GM03348 (cell line): ENCODE data around the gene CRAMP1.
A peak's percentile ranks its signal among the peaks of the same experiment; 100 is the strongest.

Experiments
- DNase-seq: peaks from one replicate; pipeline ENCODE4 v3.0.0; 2012; ENCODE audit warnings: low spot score

The CRAMP1 gene

DNA sequence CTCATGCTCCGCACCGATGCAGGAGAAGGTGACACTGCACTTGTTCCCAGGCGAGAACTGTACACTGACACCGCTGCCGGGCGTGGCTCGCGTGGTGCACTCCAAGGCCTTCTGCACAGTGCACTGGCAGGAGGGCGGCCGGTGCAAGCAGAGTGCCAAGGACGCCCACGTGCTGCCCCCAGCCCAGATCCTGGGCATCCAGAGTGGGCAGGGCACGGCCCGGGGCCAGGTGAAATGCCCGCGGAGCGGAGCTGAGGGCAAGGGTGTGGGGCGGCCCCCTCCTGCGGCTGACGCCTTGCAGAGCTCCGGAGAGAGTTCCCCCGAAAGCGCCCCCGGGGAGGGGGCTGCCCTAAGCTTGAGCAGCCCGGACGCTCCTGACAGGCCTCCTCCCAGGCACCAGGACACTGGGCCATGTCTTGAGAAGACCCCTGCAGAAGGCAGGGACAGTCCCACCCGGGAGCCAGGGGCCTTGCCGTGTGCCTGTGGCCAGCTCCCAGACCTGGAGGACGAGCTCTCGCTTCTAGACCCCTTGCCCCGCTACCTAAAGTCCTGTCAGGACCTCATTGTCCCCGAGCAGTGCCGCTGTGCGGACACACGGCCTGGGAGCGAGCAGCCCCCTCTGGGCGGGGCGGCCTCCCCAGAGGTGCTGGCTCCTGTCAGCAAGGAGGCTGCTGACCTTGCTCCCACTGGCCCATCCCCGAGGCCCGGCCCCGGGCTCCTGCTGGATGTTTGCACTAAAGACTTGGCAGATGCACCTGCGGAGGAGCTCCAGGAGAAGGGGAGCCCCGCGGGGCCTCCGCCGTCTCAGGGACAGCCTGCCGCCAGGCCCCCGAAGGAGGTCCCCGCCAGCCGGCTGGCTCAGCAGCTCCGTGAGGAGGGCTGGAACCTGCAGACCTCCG is 44.0 kb downstream of the CRAMP1 start:
- DNase-seq, result no peak

DNA sequence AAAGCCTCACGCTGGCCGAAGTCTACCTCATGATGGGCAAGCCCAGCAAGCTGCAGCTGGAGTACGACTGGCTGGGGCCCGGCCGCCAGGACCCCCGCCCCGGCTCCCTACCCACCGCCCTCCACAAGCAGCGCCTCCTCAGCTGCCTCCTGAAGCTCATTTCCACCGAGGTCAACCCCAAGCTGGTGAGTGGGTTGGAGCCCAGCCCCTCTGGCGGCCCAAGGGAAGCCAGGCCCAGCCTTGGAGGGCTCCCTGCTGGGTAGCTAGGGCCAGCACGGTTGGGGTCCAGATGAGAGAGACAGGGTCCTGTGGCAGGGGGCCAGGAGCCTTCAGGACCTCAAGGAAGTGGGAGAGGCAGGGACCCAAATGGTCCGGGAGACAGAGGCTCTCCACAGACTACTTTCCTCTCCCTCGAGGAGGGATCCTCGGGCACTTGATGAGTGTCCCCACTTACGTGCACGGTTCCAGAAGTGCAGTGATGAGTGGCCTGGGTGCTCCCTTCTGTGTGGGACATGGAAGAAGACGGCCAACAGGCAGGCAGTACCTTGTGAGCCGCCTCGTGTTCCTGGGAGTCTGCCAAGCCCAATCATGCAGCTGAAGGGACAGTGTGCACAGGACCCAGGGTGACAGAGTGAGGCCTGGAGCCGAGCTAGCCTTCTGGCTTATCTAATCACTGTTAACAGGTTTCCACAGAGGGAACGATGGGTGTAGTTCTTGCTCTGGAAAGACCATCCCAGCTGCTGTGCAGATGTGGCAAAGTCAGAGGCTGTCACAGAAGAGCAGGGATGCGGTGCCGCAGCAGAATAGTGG is 44.9 kb downstream of the CRAMP1 start:
- DNase-seq, result no peak

DNA sequence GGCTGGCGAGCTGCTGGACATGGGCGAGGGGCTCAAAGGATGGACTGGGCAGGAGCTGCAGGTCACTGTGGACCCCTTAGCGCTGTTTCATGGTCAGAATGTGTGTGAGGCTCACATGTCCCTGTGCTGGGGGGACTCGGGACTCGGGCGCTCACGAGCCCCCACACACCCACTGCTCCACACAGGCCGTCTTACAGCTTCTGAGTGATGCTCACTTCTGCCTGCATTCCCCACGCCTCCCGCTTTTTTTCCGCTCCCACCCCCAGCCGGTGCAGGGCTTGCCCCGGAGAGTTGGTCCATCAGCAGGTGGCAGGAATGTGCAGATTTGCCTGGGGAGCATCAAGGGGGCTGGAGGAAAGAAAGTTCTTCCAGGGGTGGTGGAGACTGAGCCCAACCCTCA is 45.7 kb downstream of the CRAMP1 start:
- DNase-seq, result no peak

DNA sequence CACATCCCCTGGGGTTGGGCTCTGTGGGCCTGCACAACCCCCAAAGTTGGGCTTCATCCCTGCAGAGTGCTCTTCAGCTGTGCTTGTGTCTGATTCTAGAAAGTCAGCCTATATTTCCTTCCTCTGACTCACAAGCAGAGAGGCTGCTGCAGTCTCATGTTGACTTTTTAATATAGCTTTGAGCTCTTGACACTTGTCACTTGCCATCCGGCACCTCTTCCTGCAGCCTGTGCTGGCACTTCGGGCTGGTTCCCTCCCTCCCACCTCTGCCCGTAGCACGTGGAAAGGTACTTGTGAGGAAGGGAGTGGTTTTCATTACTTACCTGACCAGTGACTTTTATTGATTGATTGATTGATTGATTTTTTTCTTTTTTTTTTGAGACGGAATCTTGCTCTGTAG is 46.9 kb downstream of the CRAMP1 start:
- no peak for DNase-seq

DNA sequence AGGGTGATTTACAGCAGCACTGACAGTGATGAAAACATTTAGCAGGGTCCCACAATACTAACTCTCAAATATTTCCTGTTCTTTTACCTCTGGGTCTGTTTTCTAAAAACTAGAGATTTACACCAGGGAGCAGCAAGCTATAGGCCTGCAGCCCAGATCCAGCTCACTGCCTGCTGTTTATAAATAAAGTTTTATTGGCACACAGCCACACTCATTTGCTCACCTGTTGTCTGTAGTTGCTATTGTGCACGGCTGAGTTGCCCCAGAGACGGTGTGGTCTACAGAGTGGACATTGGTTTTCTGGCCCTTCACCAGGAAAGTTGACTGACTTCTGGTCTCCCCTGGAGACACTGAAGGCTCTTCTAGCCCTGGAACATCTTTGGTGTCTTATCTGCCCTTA is 49.7 kb downstream of the CRAMP1 start:
- DNase-seq, result no peak

DNA sequence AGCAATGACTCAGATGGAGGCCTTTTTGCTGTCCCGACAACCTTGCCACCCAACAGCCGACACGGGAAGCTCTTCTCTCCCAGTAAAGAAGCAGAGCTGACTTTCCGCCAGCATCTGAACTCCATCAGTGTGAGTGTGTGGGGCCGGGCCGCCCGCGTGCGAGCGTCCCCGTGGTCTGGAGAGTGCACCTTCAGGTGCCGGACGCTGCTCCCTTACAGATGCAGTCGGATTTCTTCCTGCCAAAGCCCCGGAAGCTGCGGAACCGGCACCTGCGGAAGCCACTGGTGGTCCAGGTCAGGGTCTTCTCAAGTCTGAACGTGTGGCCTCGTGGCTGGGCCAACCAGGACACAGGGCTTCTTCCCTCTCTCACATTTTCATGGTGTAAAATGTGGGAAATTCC is 50.4 kb downstream of the CRAMP1 start:
- DNase-seq, result no peak

DNA sequence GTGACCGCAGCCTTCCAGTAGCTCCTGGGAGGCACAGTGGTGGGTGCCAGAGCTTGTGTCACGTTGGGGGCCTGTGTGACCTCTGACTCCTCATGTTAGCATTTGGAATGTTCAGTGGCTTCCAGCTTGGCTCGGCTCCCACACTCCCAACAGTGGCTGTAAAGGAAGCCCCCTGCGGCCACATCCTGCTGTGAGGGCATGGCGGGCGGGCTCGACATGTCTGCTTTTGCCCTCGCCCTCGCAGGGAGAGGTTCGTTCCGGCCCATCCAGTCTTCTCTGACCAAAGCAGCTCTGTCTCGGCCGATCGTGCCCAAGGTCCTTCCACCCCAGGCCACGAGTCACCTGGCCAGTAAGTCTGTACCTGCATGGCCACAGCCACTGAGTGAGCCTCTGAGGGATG is 53.7 kb downstream of the CRAMP1 start:
- no peak for DNase-seq

DNA sequence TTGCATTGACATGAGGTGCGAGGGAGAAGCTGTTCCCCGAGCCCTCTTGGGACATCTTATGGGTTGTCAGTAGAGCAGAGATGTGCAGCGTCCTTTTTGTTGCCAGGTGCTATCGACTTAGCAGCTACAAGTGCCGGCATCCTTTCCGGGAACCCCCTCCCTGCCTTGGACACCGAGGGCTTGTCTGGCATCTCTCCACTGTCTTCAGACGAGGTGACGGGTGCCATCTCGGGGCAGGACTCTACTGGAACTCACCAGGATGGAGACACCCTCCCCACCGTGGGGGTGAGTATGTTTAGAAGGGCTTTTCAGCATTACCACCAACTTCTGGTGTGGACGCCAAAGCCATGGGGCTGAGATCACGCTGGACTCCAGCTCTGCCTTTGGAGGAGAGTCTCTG is 54.2 kb downstream of the CRAMP1 start:
- DNase-seq, result no peak

DNA sequence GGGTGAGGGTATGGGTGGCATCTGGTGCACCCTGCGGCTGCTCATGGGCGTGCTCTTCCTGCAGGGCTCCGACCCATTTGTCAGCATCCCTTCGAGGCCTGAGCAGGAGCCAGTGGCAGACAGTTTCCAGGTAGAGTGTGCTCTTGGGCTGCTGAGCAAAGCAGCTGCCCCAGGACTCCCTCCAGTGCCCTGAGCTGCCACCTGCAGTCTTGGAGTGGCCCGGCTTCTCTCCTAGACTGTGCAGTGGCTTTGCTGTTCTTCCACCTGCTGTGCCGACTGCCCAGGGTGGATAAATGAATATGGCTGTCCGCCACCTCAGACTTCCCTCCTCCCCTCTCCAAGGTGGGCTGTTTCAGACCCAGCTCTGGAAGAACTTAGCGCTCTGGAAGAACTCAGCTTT is 55.1 kb downstream of the CRAMP1 start:
- no peak for DNase-seq

DNA sequence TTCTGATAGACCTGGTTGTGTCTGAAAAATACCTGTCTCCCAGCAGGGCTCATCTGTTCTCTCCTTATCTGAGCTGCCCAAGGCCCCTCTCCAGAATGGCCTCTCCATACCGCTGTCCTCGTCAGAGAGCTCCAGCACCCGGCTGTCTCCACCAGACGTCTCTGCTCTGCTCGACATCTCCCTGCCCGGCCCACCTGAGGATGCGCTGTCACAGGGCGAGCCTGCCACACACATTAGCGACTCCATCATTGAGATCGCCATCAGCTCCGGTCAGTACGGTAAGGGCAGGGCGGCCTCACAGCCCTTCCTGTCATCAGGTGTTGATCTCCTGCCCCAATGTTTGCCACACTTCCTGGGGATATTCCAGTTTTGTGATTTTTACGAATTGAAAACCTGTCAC is 55.8 kb downstream of the CRAMP1 start:
- DNase-seq, result no peak

DNA sequence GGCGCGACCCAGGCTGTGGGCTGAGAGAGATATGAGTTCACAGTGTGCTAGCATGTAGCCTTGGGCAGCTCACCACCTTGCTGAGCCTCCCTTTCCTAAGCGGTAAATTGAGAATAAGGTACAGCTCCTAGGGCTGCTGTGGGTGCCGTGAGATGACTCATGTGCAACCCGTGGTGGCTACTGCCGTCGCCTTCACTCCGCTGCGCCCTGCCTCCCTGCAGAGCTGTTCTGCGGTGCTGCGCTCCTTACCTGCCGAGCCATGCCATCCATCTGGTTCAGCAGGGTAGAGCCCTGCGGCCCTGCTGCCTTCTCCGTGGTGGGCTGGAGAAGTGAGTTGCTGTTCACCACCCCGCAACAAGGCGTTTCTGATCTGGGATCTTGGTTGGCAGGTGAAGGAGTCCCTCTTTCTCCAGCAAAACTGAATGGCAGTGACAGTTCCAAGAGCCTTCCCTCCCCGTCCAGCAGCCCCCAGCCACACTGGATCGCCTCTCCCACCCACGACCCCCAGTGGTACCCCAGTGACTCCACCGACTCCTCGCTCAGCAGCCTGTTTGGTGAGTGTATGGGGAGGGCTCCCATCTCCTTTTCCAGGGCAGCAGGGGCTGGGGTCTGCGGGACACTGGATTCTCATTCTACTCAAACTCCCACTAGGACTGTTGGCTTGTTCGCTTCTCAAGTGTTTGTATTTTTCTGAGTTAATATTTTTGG is 56.6 kb downstream of the CRAMP1 start:
- no peak for DNase-seq

DNA sequence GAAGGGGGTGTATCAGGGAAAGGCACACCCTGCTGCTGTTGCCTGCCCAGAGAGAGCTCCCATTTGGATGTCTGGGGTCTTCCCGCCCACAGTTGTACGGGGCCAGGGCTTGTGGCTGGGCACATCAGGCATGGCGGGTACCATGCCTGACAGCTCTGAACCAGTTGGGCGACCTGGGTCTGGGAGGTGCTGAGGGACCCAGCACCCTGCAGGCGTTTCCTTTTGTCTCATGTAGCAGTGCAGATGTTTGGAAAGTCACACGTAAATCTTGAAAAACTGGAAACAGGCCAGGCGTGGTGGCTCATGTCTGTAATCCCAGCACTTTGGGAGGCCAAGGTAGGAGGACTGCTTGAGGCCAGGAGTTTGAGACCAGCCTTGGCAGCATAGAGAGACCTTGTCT is 57.5 kb downstream of the CRAMP1 start:
- no peak for DNase-seq

DNA sequence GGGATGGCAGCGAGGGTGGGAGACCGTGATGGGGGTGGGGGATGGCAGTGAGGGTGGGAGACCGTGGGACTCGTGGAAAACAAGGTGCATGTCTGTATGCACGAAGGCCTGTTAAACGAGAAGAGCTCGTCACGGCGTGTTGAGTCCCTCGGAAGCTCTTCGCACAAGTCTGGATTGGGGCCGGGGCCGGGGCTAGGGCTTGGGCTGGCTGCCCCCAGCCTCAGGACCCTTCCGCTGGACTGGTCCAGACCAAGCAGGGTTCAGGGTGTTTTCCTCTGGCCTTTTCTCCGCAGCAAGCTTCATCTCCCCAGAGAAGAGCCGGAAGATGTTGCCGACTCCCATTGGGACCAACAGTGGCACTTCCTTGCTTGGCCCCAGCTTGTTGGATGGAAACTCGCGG is 58.2 kb downstream of the CRAMP1 start:
- no peak for DNase-seq

DNA sequence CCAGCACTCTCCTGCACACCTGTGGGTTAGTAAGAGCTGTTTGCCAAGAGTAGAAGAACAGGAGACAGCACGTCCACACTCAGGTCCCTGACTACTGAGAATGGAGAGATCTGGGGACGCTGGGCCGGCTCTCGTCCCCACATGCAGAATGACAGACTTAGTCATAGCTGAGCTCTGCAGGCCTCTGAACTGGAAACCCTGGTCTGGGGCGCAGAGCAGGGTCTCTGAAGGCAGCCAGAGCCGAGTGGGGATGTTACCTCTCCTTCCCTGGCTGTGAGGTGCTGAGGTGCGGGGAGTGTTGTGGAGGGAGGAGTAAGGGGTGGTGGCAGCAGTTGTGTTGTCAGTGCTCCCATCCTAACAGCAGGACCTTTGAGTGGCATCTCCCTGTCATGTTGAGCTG is 58.7 kb downstream of the CRAMP1 start:
- DNase-seq, result no peak

DNA sequence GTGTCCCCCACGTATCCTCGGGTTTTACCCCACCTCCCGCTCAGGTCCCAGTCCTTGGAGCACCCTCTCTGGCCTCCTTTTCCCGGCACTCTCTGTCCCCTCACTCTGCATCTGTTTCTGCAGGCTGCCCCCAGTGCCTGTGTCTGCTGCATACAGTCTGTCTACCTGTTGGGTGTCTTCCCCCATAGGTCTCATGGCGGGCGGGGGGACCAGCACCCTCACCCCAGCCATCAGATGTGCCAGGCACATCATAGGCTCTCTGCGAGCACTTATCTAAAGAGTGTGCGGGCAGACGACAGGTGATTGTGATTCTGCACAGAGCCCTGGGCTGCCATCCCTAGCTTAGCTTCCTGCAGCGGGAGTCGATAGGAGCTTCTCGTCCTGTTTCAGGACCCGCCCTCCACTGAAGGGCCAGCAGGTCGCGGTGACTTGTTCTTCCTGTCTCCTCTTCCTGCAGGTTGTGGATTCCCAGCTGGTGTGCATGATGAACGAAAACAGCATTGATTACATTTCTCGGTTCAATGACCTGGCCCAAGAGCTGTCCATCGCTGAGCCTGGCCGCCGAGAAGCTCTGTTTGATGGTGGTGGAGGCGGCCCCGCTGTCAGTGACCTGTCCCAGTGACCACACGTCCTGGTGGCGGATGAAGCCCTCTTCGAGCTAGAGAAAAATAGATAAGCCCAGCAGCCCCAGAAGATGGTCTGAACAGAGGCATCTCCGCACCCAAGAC is 61.4 kb downstream of the CRAMP1 start:
- no peak for DNase-seq

DNA sequence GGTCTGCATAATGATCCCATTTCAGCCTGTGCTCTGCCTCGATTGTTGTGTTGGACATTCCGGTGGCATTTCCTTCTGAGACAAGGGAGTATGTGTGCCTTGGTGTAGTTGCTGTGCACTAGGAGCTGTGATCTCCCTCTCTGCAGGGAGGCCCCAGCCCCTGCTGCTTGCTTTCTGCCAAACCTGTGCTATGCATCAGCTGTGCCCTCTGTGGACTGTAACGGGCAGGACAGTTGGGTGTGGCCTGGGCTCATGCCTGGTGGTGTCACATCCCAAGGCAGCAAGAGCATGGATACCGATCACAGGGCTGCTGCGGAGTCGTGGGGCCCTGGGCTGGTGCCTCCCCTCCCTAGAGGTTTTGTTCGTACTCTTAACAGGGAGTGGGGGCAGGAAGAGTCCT is 62.1 kb downstream of the CRAMP1 start:
- DNase-seq, result no peak

DNA sequence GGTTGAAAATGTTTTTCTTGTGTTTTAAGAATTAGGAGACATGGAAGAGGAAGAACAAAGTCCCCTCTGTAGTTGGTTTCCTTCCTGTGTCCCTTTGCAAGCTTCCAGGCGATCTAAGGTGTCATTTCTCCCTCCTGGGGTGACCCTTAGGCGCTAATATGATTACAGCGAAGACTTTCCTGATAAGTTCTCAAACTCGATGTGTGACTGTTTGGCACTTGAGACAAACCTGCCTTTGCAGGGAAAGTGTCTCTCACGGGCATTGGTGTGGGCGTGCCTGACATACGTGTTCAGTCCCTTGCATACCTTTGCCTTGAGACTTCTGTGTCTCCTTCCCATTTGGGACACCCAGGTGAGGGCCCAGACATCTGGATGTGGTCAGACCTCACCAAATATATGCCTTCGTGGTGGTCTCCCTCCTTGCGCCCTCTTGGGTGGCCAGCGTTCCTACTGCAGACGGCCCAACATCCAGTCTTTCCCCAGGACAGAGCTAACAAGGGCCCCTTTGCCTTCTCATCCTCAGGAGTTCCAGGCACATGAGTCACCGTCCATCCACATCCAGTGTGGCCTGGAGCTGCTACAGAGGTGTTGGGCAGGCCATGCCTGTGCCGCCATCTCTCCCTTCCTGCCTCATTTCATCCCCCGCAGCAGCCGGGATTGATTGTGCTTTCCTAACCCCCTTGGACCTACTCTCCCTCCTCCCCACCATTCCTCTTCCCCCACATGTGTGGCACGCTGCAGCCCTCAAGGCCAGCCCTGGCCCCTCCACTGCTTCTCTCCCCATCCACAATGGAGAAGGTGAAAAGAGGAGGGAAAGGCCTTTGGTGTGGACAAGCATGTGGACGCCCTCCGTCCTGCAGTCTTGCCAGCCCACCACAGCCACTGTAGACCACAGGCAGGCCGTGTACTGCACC is 62.8 kb downstream of the CRAMP1 start:
- DNase-seq, result peak; percentile 66

DNA sequence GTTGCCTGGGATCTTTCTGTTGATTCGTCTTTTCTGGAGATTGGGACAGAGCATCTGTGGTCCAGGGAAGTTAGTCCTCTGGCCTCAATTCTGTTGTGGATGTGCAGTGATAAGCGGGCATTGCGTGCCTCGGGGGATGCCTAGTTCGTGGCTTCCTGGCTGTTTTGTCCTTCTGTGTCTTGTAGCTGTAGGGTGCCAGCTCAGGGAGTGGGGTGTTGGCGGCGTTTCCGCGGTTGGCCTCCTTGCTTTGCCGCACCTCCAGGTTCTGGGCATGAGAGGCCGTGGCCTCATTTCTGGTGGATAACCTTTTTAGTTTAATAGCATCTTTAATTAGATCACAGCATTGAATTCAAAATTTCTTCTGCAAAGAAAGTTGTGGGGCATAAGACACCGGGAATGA is 64.5 kb downstream of the CRAMP1 start:
- DNase-seq, result no peak

DNA sequence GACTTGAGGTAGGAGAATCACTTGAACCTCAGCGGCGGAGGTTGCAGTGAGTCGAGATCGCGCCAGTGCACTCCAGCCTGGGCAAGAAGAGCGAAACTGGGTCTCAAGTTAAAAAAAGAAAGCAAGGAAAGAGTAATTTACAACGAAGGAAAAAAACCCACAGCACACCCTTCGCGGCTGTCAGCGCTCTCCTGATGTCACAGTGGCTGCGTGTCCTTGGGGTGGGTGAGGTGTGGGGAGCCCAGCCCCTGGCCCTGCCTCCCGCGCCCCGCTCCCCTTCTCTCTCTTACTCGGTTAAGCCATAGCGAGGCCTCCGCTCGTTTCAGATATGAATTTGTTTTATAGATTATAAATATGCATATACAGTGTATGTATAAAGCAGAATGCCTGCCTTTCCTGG is 65.2 kb downstream of the CRAMP1 start:
- DNase-seq, result no peak

DNA sequence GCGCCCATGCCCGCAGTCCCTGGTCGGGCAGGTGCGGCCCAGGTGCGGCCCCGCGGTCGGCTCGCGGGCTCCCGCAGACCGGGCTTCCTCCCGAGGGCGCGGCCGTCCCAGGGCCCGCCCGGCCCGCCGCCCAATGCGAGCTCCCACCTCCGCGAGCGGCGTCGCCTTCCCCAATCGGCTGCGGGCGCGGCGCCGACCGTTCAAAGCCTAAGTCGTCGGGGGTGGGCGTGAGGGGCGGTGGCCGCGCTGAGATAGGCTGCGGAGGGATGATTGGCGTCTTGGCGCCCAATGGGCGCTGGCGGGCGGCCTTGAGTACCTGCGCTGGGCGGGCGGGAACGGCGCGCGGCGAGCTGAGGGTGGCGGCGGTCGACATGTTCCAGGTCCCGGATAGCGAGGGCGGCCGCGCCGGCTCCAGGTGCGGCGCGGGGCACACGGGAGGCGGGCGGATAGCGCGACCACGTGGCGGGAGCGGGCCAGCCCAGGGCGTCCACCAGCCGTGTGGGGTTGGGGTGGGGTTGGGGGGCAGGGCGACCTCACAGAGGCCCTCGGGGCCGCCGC is 65.9 kb downstream of the CRAMP1 start, which contains the start of gene JPT2:
TSS of gene JPT2 (plus strand) at position 338 of the 558 bp plus-strand sequence. CDS start at position 372, 34 bp downstream.
- DNase-seq, result peak; percentile 99
